Articular chondrocyte of knee joint (primary cell): ENCODE results near the gene UBC. TPM values are rescaled to one million over a fixed set of nuclear protein-coding genes. Genes with fewer than 3 reads are reported as not detected.

Experiments
- small RNA-seq: library from RNA; depleted of rRNA; stranded (forward); fragments of <200 nt; gene quantifications from one replicate; pipeline ENCODE3, GENCODE V24; 2012
- total RNA-seq: library from RNA; depleted of rRNA; stranded (reverse); fragments of >200 nt; gene quantifications from 2 replicates; pipeline ENCODE4 v1.2.3, GENCODE V29; 2012

Gene UBC
- total RNA-seq: 1,315 and 1,642 TPM in 2 replicates

DNA sequence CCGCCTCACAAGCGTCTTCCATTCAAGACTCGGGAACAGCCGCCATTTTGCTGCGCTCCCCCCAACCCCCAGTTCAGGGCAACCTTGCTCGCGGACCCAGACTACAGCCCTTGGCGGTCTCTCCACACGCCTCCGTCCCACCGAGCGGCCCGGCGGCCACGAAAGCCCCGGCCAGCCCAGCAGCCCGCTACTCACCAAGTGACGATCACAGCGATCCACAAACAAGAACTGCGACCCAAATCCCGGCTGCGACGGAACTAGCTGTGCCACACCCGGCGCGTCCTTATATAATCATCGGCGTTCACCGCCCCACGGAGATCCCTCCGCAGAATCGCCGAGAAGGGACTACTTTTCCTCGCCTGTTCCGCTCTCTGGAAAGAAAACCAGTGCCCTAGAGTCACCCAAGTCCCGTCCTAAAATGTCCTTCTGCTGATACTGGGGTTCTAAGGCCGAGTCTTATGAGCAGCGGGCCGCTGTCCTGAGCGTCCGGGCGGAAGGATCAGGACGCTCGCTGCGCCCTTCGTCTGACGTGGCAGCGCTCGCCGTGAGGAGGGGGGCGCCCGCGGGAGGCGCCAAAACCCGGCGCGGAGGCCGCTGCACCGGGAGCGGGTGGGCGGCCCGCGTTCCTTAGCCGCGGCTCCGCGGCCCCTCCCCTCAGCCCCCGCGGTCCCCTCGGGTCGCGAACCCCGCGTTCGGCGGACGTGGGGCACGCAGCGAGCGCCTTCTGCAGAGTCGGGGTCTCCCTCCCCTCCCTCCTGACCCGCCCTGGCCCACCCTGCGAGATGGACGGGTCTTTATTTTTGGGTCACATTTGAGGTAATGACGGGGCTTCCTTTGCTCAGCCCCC, at the start of gene UBC:
Gene UBC (minus strand): TSS at position 259 of the 847 bp plus-strand sequence. CDS start 879 bp downstream, outside the sequence.

DNA sequence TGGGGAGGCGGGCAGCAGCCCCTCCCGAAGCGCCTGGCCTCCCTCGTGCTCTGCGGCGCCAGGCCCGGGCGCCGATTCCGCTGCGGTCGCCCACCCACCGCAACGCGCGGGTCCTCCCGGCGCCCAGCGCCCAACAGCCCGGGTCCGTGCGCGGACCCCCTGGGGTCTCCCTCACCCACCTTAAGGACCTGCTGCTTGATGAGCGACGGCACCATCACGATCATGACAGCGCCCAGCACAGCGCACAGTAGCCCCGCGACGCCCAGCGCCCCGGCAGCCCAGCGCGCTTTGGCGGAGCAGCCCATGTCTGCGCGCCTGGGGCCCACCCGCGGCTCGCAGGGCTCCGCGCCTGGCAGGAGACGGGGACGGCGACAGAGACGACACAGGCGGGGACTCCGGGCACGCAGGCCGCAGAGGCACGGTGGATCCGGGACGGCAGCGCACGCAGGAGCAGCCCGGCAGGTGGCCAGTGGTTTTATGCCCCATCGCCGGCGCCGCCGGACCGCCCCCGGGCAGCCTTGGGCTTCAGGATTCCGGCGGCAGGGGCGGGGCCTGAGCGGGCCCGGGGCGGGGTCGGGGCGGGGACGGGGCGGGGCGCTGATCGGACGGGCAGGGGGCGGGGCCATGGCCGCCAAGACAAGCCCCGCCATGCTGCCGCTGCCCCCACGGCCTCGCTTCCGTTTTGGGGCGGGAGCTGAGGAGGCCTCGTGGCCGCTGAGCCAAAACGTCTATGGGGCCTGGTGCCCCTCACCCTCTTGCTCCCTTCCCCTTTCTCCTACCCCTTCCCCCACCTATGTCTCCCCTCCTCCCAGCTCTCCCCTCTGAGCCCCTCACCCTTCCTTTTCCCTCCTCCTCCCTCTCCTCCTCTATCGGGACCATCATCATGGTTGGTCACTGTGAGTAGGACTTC, 50.8 kb downstream of the UBC start, which contains the start of gene SCARB1:
Gene SCARB1 (minus strand): TSS at position 449 of the 910 bp plus-strand sequence. CDS start 144 bp downstream, at position 305.

Small RNA genes within 50 kb of the gene (small RNA-seq; reads per million reads assigned to genes)
- not detected for gene MIR5188
- gene RNU6-927P: not detected

Other genes with a start within 250 kb of the UBC start
- gene SCARB1, start 50.8 kb downstream of the UBC start, total RNA-seq: 7.8 and 10.1 TPM in 2 replicates
- 11.0 and 14.4 TPM in 2 replicates for gene DHX37, start 74.5 kb upstream of the UBC start, total RNA-seq
- gene BRI3BP, start 79.0 kb upstream of the UBC start, total RNA-seq: 3.4 and 5.1 TPM in 2 replicates
- gene AACS, start 150.8 kb upstream of the UBC start, total RNA-seq: 17.4 and 21.3 TPM in 2 replicates